Measurements from ENCODE around the gene LPP.

GRCh38 chr3:188712991-188713390 is 559.0 kb downstream of the LPP start:
- TF ChIP-seq POLR2A (IDR thresholded peaks at IDR 0.05), result no peak
- TF ChIP-seq CTCF (IDR thresholded peaks at IDR 0.05), result no peak

Data from Peyer's patch (tissue), 4 donors.